ENCODE measurements around the gene THSD4. TPM values are rescaled to one million over a fixed set of nuclear protein-coding genes. Genes with fewer than 3 reads are reported as not detected.

THSD4 gene
- total RNA-seq, 1 donor from 2014 or later = 1.4 TPM

GRCh38 chr15:71078506-71079207 is 36.6 kb upstream of the THSD4 start:
- H3K4me3 Mint-ChIP-seq = no peak overlapping the region
- H3K9me3 Mint-ChIP-seq = peaks cover 14% of the 10 kb centered on the region
- no peak for DNase-seq (ENCODE audit: low read depth, low spot score)
- no peaks in the 10 kb centered on the region for H3K4me1 Mint-ChIP-seq
- TF ChIP-seq CTCF (conservative IDR thresholded peaks at IDR 0.05) = no peak
- peaks cover 5% of the 10 kb centered on the region for H3K36me3 Mint-ChIP-seq (ENCODE audit: low read depth)
- no peak overlapping the region for H3K27ac Mint-ChIP-seq (ENCODE audit: unreplicated experiment)
- peaks cover under 1% of the 10 kb centered on the region for H3K27me3 Mint-ChIP-seq (ENCODE audit: low read depth)

GRCh38 chr15:71079208-71080044 is 35.8 kb upstream of the THSD4 start:
- Mint-ChIP-seq H3K27me3 (ENCODE audit: low read depth) (peaks cover 6% of the 10 kb centered on the region), H3K4me3 (no peak overlapping the region)

GRCh38 chr15:71080166-71080565 is 35.1 kb upstream of the THSD4 start:
- Mint-ChIP-seq H3K27ac (ENCODE audit: unreplicated experiment) (no peak overlapping the region), H3K36me3 (ENCODE audit: low read depth) (peaks cover 2% of the 10 kb centered on the region), H3K9me3 (peaks cover 11% of the 10 kb centered on the region), H3K4me1 (no peaks in the 10 kb centered on the region), H3K4me3 (no peak overlapping the region), H3K27me3 (ENCODE audit: low read depth) (peaks cover 7% of the 10 kb centered on the region)
- no peak for TF ChIP-seq CTCF (conservative IDR thresholded peaks at IDR 0.05)
- DNase-seq (ENCODE audit: low read depth, low spot score) = no peak

More at GRCh38 chr15:71079208-71080044, 35.8 kb upstream of the THSD4 start:
- no peak for TF ChIP-seq CTCF (conservative IDR thresholded peaks at IDR 0.05)
- H3K36me3 Mint-ChIP-seq (ENCODE audit: low read depth) = peaks cover 2% of the 10 kb centered on the region
- H3K27ac Mint-ChIP-seq (ENCODE audit: unreplicated experiment) = no peak overlapping the region
- no peaks in the 10 kb centered on the region for H3K4me1 Mint-ChIP-seq
- no peak for DNase-seq (ENCODE audit: low read depth, low spot score)
- peaks cover 11% of the 10 kb centered on the region for H3K9me3 Mint-ChIP-seq

- Mint-ChIP-seq H3K4me3 (no peak overlapping the region), H3K4me1 (no peaks in the 10 kb centered on the region), H3K27ac (ENCODE audit: unreplicated experiment) (no peak overlapping the region), H3K27me3 (ENCODE audit: low read depth) (peaks cover 12% of the 10 kb centered on the region), H3K36me3 (ENCODE audit: low read depth) (peaks cover 2% of the 10 kb centered on the region), H3K9me3 (peaks cover 11% of the 10 kb centered on the region)
- TF ChIP-seq CTCF (conservative IDR thresholded peaks at IDR 0.05) = no peak
- no peak for DNase-seq (ENCODE audit: low read depth, low spot score)
Measured at GRCh38 chr15:71080705-71081104, 34.6 kb upstream of the THSD4 start.

GRCh38 chr15:71082803-71083202 is 32.5 kb upstream of the THSD4 start:
- H3K27me3 Mint-ChIP-seq (ENCODE audit: low read depth) = peaks cover 17% of the 10 kb centered on the region
- H3K27ac Mint-ChIP-seq (ENCODE audit: unreplicated experiment) = no peak overlapping the region
- H3K36me3 Mint-ChIP-seq (ENCODE audit: low read depth) = peaks cover 2% of the 10 kb centered on the region
- H3K9me3 Mint-ChIP-seq = peaks cover 20% of the 10 kb centered on the region
- H3K4me3 Mint-ChIP-seq = no peak overlapping the region
- no peaks in the 10 kb centered on the region for H3K4me1 Mint-ChIP-seq
- no peak for TF ChIP-seq CTCF (conservative IDR thresholded peaks at IDR 0.05)
- DNase-seq (ENCODE audit: low read depth, low spot score) = no peak
